Endometrial microvascular endothelial cells (primary cell): ENCODE measurements around the gene NCKAP5. TPM values are rescaled to one million over a fixed set of nuclear protein-coding genes. Genes with fewer than 3 reads are reported as not detected.

ENCODE experiments used
- in situ Hi-C: cut with HindIII; loops from 2 replicates; pipeline ENCODE4 v1.10.0; 2017; ENCODE audit warnings: low sequenced_read_pairs, low pct_unique_long_range_greater_than_20kb; ENCODE audit errors: inconsistent ontology term
- total RNA-seq: library from RNA; depleted of rRNA; stranded (reverse); fragments of >200 nt; gene quantifications from one replicate; pipeline ENCODE4 v1.2.3, GENCODE V29; 2015; ENCODE audit errors: inconsistent ontology term

Gene NCKAP5
- total RNA-seq, 1 donor from 2014 or later = 0.84 TPM

DNA sequence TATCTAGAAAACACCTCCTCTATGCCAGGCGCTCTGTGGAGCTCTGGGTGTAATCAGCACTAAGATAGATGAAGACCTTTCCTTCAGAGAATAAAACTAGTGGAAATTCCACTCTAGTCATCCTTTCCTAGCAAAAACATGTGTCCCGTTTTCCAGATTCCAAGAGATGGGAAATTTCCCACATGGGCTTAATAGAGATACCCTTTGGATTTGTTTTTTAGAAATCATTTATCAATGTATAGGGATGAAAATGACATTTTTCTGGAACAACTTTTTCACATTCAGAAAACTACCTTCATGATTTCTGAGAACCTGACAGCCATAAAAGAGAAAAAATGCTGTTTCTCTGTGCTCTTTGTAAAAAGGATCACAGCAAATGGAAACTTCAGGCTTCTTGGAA, 152.1 kb downstream of the NCKAP5 start:
- in situ Hi-C loops = no loop called here

DNA sequence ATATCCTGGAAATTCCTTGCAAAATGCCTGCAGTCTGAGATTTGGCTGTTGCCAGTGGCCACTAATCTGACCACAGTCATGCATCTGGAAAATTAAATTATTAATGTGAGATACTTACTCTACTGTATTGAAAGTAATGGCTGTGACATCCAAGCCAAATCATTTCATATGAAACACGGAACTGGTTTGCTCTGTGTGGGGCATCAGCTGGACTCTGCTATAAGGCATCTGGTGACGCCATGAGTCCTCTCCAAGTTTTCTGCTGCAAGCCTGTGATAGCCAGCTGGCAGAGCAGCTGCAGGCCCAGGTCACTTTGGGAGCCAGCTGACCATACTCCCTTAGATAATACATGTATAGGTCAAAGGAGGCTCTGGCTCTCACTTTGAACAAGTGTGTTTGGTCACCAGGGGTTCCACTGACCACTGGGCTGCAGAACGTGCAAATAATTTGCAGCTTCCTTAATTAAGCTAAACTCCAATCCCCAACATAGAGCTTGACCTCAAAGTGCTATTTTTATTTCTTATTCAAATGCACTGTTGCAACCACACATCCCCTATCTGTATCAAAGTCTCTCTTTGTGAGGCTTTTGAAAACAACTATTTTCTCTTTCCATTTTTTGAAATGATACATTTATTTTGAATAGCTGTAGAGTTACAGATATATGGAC, 152.9 kb downstream of the NCKAP5 start:
- in situ Hi-C loops = no loop called here

- in situ Hi-C loops = no loop called here
Measured at GRCh38 chr2:133414486-133415209, 153.6 kb downstream of the NCKAP5 start.

DNA sequence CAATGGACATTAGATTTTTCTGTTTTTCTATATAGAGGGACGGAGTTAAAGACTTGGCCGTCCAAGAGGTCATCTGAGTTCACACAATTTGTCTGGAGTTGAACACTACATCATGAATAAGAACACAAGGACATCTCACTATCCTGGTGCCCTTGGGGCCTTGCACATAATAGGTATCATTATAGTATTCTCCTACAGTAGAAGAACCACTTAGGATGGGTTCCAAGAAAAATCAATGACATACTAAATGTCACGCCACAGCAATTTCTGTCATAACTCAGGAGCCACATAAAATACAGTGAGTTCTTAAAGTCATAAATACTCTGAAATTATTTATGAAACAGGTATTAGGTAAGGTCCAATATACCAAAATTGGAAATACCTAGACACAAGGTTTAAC, 154.4 kb downstream of the NCKAP5 start:
- in situ Hi-C loops = no loop called here

GRCh38 chr2:133412694-133413093, 155.6 kb downstream of the NCKAP5 start:
- in situ Hi-C loops = no loop called here

DNA sequence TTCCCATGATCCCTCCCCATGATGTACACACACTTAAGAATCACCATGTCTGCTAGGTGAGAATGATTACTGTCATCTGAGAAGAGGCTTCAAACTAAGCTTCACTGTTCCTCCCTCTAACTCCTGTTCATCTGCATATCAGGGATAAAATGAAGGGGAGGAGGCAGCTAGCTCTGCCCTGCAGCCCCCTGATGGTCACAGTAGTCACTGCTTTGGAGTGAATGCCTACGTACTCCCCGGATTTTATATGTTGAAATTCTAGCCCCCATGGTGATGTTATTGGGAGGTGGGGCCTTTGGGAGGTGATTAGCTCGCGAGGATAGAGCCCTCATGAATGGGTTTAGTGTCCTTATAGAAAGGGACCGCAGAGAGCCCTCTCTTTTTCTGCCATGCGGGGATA, 156.4 kb downstream of the NCKAP5 start:
- in situ Hi-C loops = no loop called here

DNA sequence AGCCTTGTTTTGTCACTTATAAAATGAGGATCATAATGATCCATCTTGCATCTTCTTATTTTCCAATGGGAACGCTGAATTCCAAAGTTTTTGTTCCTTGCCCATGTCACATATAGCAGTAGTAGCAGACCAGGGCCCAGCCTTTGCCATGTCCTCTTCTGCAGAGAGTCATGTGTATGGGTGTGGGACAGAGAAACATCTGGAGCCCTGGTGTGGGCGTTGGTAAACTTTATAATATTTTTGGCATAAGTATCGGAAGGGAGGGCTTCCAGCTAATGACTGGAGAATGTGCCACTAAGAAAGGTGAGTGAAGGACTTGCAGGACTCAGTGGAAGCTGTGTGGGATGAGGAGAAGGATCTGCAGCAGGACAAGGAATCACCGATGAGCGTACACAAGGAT, 157.2 kb downstream of the NCKAP5 start:
- in situ Hi-C loops = no loop called here

DNA sequence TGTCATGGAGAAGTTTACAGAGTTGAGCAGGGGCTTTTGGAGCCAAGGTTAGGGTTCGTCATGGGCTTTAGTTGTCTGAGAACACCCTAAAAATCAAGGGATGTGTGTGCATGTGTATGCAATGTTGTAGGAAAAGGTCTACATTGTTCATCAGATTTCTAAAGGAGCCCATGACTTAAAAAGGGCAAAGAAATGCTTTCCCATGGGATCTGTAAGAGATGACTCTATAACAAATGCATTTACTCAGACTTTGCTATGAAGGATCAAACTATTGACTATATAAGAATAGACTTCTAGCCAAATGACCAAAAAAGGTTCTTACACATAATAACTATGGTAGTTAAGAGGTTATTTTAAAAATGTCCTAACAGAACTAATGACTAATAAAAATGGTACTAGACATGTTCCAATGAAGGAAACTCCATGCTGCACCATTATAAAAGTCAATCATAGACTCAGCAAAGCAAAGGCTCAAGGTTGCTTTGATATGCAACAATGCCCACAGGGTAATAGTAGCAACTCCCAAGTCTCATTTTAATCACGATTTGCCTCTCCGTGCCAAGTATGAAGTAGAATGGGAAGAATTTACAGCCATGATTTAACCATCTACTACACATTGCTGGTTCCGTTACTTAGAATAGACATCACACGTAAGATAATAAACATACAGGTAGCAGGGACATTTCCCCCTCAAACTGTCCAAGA, 158.5 kb downstream of the NCKAP5 start:
- in situ Hi-C loops = no loop called here

DNA sequence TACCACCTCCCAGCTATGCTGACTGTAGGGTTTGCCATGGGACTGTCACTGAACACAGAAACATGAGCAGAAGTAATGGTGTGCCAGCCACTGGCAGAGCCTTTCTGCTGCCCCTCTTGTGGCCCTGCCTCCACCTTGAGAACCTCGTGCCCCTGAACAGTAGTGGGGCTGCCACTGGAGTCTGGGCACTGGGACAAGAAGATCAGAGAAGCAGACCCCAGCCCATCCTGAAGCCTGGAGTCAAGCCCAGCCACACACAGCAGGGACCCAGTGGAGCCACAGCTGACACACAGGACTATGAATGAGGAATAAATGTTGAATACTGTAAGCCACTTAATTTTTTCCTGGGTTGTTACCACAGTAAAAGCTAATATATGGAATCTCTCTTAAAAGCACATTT, 159.6 kb downstream of the NCKAP5 start:
- in situ Hi-C loops = no loop called here

GRCh38 chr2:133407341-133407740, 160.9 kb downstream of the NCKAP5 start:
- in situ Hi-C loops = no loop called here

DNA sequence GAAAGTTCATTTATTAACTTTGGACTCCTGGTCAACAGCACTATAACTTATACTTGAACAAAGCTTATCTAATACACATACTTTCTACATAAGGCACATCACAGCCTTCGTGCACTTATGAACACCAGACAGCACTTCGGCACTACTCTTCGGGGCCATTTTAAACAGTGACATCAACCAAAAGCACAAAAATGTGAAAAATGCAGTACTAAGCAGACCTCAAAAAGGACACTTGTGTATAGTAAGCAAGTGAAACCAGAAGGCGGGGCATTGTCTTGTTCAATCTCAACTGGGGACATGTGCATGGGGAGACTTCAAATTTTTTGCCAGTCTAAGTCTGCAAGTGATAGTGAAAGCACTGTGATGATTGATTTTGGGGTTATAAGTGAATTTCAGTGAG, 163.0 kb downstream of the NCKAP5 start:
- in situ Hi-C loops = no loop called here

GRCh38 chr2:133400411-133400810, 167.9 kb downstream of the NCKAP5 start:
- in situ Hi-C loops = no loop called here

DNA sequence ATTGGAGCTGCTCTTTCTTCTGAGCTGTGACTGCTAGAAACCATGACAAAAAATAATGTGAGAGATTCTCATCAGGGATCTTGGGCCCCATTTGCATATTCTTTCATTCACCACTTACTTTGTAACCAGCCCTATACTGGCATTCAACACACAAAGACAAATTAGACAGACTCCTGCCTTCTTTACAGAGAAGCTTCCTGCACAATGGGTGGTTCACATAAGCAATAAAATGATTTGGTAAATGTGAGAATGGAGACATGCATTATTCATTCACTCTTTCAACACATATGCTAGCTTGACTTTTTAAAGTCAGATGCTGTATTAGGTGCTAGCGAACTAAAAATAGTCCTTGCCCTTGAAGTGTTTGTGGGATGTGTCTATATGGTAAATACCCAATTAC, 174.4 kb downstream of the NCKAP5 start:
- in situ Hi-C loops = no loop called here

DNA sequence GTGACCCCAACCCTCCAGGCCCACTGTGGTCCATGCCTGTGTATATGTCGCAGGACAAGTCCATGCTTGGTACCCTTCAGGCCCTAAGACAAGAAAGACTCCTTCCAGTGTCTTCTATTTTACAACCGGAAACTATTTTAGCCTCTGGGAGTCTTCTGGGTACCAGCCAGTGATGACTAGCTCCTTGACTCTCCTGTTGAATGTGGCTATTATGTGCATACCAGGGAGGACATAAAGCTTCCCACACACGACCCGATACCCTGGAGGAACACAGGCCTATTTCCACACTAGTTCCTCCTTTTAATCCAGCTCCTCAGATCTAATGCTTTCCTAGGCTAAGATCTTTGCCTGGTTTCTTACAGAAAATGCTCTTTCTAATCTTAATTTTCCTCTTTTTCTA, 178.1 kb downstream of the NCKAP5 start:
- in situ Hi-C loops = no loop called here

DNA sequence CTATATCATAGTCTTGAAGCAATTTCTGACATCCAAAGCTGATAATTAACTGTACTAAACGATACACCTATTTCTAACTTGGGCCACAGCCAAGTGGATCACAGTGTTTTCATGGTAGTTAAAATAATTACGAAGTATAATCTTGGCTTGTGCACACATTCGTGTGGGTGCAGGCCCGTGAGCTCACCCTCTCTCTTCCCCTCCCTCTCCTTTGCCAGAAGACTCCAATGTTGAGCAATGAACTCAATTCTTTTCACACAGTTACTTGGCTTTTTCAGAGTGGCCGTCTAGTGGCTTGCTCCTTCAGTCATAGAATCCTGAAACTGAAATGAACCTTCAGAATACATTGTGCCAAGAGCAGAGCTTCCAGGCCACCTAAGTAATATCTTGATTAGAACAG, 178.7 kb downstream of the NCKAP5 start:
- in situ Hi-C loops = no loop called here

- in situ Hi-C loops = no loop called here
Measured at GRCh38 chr2:133382566-133382965, 185.7 kb downstream of the NCKAP5 start.

DNA sequence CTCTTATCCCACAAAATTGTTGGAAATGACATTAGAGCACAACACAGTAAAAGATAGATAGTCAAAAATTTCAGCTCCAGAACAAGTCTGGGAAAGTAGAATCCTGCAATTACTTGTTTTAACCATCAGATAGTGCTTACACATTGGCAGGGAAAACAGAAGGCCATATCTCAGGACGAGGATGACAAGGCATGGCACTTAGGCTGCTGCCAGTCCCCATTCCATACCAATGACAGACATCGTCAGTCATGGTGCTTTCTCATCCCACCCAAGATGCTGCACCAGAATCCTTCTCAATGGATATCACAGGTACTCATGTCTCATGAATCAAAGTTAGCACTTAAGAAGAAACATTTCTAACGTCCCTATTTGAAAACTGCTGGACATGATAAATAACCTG, 187.3 kb downstream of the NCKAP5 start:
- in situ Hi-C loops = no loop called here

DNA sequence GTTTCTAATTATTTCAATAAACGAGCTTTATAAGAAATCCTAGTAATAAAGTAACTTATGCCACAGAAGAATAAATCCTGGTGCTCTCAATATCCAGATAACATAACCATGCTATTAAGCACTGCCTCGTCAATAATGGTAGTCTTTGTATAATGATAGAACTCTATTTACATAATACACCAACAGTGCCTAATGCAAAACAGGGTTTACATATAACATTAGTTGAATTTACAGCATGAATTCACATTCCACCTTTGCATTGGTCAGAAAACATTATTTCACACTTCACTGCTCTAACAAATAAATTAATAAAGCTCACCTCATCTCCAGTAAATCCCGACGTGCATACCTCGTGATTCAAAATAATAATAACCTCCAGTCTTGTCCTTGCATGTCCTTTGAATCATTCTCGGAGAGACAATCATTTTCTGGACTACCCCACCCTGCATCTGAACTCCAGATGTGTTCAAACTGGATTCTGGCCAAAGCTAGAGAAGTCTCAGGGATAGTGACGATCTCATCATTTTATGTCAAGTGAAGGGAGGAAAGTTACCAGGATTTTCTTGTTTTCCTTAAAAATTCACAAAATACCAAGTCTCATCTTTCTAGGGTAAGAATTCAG, 189.2 kb downstream of the NCKAP5 start:
- in situ Hi-C loops = no loop called here

GRCh38 chr2:133378386-133378785, 189.9 kb downstream of the NCKAP5 start:
- in situ Hi-C loops = no loop called here

- in situ Hi-C loops = no loop called here
Measured at GRCh38 chr2:133377599-133377998, 190.7 kb downstream of the NCKAP5 start.
